Activated CD4-positive, CD25-positive, alpha-beta regulatory T cell treated with anti-CD3 and anti-CD28 coated beads, Interleukin-2, amount 50 U/mL, for 72 hours (primary cell): ENCODE data around the gene TPPP.
"Not testable (repeated sequence)": the region's sequence is repeated elsewhere in the genome, so short reads cannot be mapped to it uniquely, and the experiment has no call there.

ENCODE experiments used
- DNase-seq: peaks from one replicate; pipeline ENCODE4 v3.0.0; 2021

The TPPP gene

GRCh38 chr5:693271-694041, at the start of gene TPPP:
Gene TPPP, minus strand, starts transcription at chr5:693352. Its CDS starts 15,292 bp downstream, at chr5:678060.
- peak; percentile 70 for DNase-seq

DNA sequence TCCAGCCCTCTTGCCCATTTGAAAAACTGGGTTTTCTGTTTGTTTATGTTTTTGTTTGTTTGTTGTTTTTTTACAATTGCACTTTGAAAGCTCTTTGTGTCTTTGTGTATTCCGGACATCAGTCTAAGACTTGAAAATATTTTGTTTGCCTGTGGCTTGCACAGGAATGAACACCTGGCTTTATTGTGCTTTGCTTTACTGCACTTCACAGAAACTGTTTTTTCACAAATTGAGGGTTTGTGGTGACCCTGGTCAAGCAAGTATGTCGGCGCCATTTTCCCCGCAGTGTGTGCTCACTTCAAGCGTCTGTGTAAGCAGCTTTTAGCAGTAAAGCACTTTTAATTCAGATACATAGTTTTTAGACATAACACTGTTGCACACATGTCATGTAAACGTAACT, 49.1 kb upstream of the TPPP start:
- not testable (repeated sequence) for DNase-seq

DNA sequence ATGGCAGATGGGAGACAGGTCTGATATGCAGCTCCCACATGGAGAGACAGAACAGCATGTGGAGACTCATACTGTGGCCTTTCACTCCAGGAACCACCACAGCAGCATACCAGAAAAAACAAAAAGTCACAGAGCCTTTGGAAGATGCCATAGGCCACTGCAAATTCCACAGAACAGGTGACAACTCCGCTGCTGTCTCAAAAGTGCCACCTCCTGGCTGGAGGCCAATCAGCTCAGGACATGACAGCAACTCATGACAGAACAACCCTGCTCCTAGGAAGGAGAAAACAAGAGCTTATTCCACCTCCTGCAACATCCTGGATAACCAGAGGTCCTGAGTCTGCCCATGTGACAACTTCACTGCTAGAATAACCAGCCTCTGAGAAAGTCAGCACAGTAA, 41.0 kb upstream of the TPPP start:
- not testable (repeated sequence) for DNase-seq

- not testable (repeated sequence) for DNase-seq
Observed at GRCh38 chr5:732754-733454, 39.8 kb upstream of the TPPP start.

DNA sequence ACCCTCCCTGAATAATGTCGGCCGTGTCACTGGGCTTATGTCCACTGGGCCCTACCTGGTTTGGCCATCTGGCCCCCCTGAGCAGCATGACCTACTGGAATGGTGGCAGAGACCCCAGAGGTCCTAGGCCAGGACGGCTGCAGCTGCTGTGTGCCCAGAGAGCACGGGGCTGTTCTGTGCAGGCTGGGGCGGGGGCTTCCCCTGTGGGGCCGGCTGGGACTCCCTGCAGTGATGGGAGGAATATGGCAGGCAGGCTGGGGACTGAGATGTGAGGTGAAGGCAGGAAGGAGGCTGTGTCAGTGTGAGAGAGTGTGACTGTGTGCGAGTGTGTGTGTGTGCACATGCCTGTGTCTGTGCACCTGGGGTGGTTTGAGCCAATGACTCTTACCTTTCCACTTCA, 36.1 kb upstream of the TPPP start:
- DNase-seq = not testable (repeated sequence)

DNA sequence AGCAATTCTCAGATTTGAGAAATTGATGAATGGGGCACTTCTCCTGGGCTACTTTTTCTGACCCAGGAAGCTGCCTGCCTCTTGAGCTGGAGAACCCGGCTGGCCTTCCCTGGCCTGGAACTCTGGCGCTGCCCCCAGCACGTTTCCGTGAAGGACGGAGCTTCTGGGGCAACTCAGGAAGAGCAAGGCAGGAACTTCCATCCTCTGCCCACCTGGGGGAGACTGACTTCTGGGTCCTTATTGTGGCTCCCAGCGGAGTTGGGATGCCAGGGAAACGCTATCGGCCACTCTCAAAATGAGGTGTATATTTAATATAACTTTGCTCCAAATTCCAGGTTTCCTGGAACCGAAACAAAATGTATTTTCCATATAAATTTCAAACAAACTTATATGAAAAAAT, 33.9 kb upstream of the TPPP start:
- not testable (repeated sequence) for DNase-seq

DNA sequence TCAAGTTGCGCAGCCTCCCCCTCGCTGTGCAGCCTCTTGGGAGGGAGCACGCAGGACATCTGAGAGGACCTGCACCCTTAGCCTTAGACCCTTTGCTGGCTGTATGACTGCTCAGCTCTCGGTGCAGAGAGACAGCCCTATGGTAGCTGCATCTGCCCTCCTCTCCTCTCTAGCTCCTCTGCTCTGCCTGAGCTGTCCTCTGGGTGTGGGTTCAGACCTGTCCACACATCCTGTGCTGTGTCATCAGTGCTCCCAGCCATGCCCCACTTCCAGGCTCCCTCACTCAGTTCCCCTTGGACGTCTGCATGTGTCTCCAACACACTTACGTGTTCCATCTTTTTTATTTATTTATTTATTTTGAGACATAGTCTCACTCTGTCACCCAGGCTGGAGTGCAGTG, 30.7 kb upstream of the TPPP start:
- not testable (repeated sequence) for DNase-seq

DNA sequence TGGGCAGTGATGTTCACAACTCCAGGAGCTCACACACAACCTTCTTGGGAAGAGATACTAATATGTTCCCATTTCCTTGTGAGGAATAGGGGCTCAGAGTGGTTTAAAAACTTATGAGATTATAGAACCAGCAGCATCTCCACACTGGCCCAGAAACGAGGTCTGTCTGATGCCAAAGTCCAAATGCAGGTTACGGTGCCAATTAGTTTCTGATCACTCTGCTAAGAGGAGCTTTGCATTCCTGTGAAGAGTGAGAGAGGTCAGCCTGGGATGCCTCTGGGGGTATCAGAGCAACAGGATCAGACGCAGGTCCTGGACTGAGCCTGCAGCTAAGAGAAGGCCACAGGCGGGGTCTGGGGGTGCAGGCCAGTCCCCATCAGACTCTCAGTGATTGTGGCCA, 30.2 kb upstream of the TPPP start:
- not testable (repeated sequence) for DNase-seq

DNA sequence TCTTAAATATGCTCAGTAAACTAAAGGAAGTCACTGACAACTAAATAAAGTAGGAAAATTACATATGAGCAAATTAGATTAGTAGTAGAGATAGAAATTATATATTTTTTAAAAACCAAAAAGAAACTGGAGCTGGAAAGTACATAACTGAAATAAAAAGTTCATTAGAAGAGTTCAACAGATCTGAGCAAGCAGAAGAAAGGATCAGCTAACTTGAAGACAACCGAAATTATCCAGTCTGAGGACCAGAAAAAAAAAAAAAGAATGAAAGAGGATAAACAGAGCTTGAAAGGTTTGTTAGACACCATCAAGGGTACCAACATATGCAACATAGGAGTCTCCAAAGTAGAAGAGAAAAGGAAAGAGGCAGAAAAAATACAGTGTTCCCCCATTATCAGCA, 26.2 kb upstream of the TPPP start:
- DNase-seq = not testable (repeated sequence)

GRCh38 chr5:717143-717542, 24.0 kb upstream of the TPPP start:
- no peak for DNase-seq

GRCh38 chr5:716740-717139, 23.6 kb upstream of the TPPP start:
- DNase-seq = not testable (repeated sequence)

DNA sequence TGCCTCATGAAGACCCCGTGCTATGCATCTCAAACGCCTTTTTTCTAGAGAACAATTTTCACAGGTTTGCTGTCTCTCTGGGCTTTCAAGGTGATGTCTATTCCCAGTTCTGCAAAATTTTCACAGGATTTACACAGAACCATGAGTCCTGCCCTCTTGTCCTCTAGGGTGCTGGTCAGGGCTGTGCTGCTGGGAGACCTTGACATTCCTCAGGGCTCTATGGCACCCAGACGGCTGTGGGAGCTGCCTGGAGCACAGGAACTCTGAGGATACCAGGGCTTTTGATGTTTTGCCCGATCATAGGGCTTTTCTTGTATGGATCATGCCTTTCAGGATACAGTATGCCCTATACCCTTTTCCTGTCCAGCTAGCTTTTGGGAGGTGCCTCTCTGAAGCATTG, 22.5 kb upstream of the TPPP start:
- DNase-seq = not testable (repeated sequence)

DNA sequence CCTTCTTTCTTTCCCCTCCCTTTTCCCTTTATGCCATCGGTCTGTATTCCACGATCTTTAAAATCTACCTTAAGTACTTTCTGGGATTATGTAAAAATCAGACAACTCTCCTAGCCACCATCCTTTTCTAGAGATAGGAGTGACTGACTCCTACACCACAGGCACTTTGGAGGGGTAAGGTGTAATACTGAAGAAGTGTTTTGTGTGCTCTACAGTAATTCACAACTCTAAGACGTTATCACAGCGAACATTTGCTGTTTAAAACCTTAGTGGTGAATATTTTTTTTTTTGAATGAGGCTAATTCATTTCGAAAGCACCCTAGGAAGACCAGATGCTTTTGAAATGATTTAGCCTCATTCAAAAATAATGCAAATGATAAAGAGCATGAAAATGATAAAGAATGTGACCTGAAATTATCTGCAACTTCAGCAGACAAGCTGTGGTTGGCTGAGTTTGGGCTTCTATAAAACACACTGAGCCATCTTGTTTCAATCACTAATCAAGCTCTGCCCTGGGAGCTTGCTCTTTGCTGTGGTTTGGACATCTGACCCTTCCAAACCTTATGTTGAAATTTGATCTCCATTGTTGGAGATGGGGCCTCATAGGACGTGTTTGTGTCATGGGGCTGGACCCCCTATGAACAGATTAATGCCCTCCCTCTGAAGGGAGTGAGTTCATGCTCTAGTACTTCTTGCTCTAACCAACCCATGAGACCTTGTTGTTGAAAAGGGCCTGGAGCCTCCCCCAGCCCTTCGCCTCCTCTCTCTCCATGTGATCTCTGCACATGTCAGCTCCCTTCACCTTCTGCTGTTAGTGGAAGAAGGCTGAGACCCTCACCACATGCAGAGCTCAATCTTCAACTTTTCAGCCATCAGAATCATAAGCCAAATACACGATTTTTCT, 21.3 kb upstream of the TPPP start:
- DNase-seq = not testable (repeated sequence)

GRCh38 chr5:713686-714085, 20.5 kb upstream of the TPPP start:
- DNase-seq = not testable (repeated sequence)

- not testable (repeated sequence) for DNase-seq
Observed at GRCh38 chr5:708848-709517, 15.8 kb upstream of the TPPP start.

GRCh38 chr5:708374-708773, 15.2 kb upstream of the TPPP start:
- DNase-seq = not testable (repeated sequence)

- not testable (repeated sequence) for DNase-seq
Observed at GRCh38 chr5:706127-706526, 13.0 kb upstream of the TPPP start.

- DNase-seq = not testable (repeated sequence)
Observed at GRCh38 chr5:696753-697702, 3.9 kb upstream of the TPPP start.

DNA sequence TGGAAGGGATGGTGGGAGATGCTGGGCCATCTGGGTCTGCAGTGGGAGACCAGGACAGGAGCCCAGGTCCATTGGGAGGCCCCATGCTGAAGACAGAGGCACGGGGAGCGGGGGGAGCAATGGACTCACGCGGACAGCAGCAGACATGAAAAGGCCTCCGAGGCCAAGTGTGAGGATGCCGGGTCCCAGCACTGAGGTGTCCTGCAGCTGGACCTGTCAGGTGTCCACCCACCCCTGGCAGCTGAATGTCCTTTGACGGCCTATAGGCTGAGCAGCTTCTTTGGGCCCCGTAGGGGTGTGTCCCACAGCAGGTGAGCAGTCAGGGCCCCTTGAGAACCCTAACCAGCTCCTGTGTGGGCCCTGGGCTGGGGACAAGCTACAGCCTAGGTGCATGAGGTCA, 3.0 kb upstream of the TPPP start:
- DNase-seq = not testable (repeated sequence)

DNA sequence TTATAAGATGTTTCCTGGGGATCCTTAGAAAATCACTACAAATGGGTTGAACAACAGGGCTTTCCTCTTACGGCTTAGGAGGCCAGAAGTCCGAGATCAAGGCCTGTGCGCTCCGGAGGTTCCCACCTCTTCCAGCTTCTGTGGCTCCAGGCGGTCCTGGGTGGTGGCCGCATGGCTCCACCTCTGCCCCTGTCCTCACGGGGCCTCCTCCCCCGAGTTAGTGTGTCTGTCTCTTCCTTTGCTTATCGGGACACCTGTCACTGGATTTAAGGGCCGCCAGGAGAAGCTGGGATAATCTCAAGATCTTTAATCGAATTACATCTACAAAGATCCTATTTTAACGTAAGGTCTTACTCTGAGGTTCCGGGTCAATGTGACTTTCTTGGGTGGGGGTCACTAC, 2.3 kb upstream of the TPPP start:
- not testable (repeated sequence) for DNase-seq

- DNase-seq = not testable (repeated sequence)
Observed at GRCh38 chr5:694042-694431, 885 bp upstream of the TPPP start.
